H9 (cell line): ENCODE results near the gene MDH2. TPM values are rescaled to one million over a fixed set of nuclear protein-coding genes. Genes with fewer than 3 reads are reported as not detected.

Source experiments
- DNase-seq: peaks from one replicate; pipeline ENCODE4 v3.0.0-alpha.2; 2017
- H2AFZ ChIP-seq: one replicate; pipeline ENCODE4 v1.6.1; 2013; ENCODE audit warnings: mild to moderate bottlenecking, low read length, control low read depth, moderate library complexity
- H2AK5ac ChIP-seq: 2 replicates; pipeline ENCODE4 v1.6.1; 2013; ENCODE audit warnings: low read length, control low read depth, mixed read lengths; ENCODE audit not compliant: insufficient read length
- H2BK120ac ChIP-seq: one replicate; pipeline ENCODE4 v1.6.1; 2013; ENCODE audit warnings: low read depth, mild to moderate bottlenecking, low read length, control low read depth, inconsistent platforms; ENCODE audit not compliant: poor library complexity, severe bottlenecking
- H2BK12ac ChIP-seq: 2 replicates; pipeline ENCODE4 v1.6.1; 2013; ENCODE audit warnings: low read length, control low read depth, mixed read lengths, low read depth; ENCODE audit not compliant: insufficient read length
- H2BK15ac ChIP-seq: 2 replicates; pipeline ENCODE4 v1.6.1; 2013; ENCODE audit warnings: low read depth, low read length, control low read depth
- H2BK20ac ChIP-seq: one replicate; pipeline ENCODE4 v1.6.1; 2013; ENCODE audit warnings: low read depth, mild to moderate bottlenecking, low read length, control low read depth, inconsistent platforms; ENCODE audit not compliant: poor library complexity, severe bottlenecking
- H2BK5ac ChIP-seq: 2 replicates; pipeline ENCODE4 v1.6.1; 2013; ENCODE audit warnings: low read length, control low read depth, mixed read lengths; ENCODE audit not compliant: insufficient read length
- H3K14ac ChIP-seq: 2 replicates; pipeline ENCODE4 v1.6.1; 2013; ENCODE audit warnings: low read length, control low read depth; ENCODE audit not compliant: insufficient read depth
- H3K18ac ChIP-seq: 2 replicates; pipeline ENCODE4 v1.6.1; 2013; ENCODE audit warnings: low read depth, mild to moderate bottlenecking, mixed read lengths, low read length, control low read depth; ENCODE audit not compliant: insufficient read length
- H3K23ac ChIP-seq: 2 replicates; pipeline ENCODE4 v1.6.1; 2013; ENCODE audit warnings: low read length, control low read depth, mixed read lengths, low read depth; ENCODE audit not compliant: insufficient read length
- H3K23me2 ChIP-seq: 2 replicates; pipeline ENCODE4 v1.6.1; 2013; ENCODE audit warnings: low read depth, mild to moderate bottlenecking, mixed read lengths, low read length, control low read depth; ENCODE audit not compliant: insufficient read length, poor library complexity, severe bottlenecking
- H3K27ac ChIP-seq: 2 replicates; pipeline ENCODE4 v1.5.1; 2013; ENCODE audit warnings: low read length, control low read depth, mixed read lengths, low read depth; ENCODE audit not compliant: insufficient read length
- H3K27me3 ChIP-seq: 2 replicates; pipeline ENCODE4 v1.6.1; 2013; ENCODE audit warnings: low read length, control low read depth, inconsistent platforms; ENCODE audit not compliant: insufficient read depth
- H3K4ac ChIP-seq: 2 replicates; pipeline ENCODE4 v1.6.1; 2013; ENCODE audit warnings: low read depth, mild to moderate bottlenecking, control low read depth, inconsistent platforms, low read length, moderate library complexity
- H3K4me1 ChIP-seq: 2 replicates; pipeline ENCODE4 v1.6.1; 2013; ENCODE audit warnings: low read length, control low read depth, inconsistent platforms; ENCODE audit not compliant: insufficient read depth
- H3K4me2 ChIP-seq: 2 replicates; pipeline ENCODE4 v1.6.1; 2013; ENCODE audit warnings: low read length, control low read depth, mixed read lengths; ENCODE audit not compliant: insufficient read length, insufficient read depth
- H3K56ac ChIP-seq: 2 replicates; pipeline ENCODE4 v1.6.1; 2013; ENCODE audit warnings: low read depth, mild to moderate bottlenecking, mixed read lengths, low read length, control low read depth; ENCODE audit not compliant: insufficient read length
- H3K79me1 ChIP-seq: 2 replicates; pipeline ENCODE4 v1.6.1; 2013; ENCODE audit warnings: low read depth, mild to moderate bottlenecking, moderate library complexity, low read length, control low read depth, inconsistent platforms; ENCODE audit not compliant: insufficient read depth, poor library complexity, severe bottlenecking
- H3K79me2 ChIP-seq: 2 replicates; pipeline ENCODE4 v1.6.1; 2013; ENCODE audit warnings: low read length, control low read depth, inconsistent platforms; ENCODE audit not compliant: insufficient read depth
- H3K9ac ChIP-seq: 2 replicates; pipeline ENCODE4 v1.6.1; 2013; ENCODE audit warnings: low read length, control low read depth, mixed read lengths; ENCODE audit not compliant: insufficient read length; ENCODE audit errors: extremely low read depth
- H3K9me3 ChIP-seq: one replicate; pipeline ENCODE4 v1.6.1; 2013; ENCODE audit warnings: low read depth, low read length, inconsistent platforms; ENCODE audit not compliant: control insufficient read depth
- H3T11ph ChIP-seq: one replicate; pipeline ENCODE4 v1.6.1; 2013; ENCODE audit warnings: mild to moderate bottlenecking, low read length, control low read depth, inconsistent platforms
- H4K20me1 ChIP-seq: one replicate; pipeline ENCODE4 v1.6.1; 2013; ENCODE audit not compliant: control insufficient read depth, insufficient read length, insufficient read depth
- H4K5ac ChIP-seq: 2 replicates; pipeline ENCODE4 v1.6.1; 2013; ENCODE audit warnings: low read depth, mild to moderate bottlenecking, mixed read lengths, low read length, control low read depth; ENCODE audit not compliant: insufficient read length
- H4K8ac ChIP-seq: replicated peaks from 2 replicates; pipeline ENCODE4 v1.6.1; 2013; ENCODE audit warnings: low read length, control low read depth, mixed read lengths, low read depth; ENCODE audit not compliant: insufficient read length
- H4K91ac ChIP-seq: 2 replicates; pipeline ENCODE4 v1.6.1; 2013; ENCODE audit warnings: low read depth, mild to moderate bottlenecking, moderate library complexity, mixed read lengths, low read length, control low read depth; ENCODE audit not compliant: insufficient read length
- H3K27ac Mint-ChIP-seq, 3 experiments: 2 replicates in 2 of 3; 3 replicates in 1 of 3; pipeline ENCODE4 v1.8.0; 2020 to 2021; ENCODE audit warnings: mixed read lengths in 3 of 3, mild to moderate bottlenecking in 1 of 3, moderate library complexity in 1 of 3
- H3K27me3 Mint-ChIP-seq: 2 replicates; pipeline ENCODE4 v1.8.0; 2021; ENCODE audit warnings: low read depth, mild to moderate bottlenecking, moderate library complexity, mixed read lengths
- H3K36me3 Mint-ChIP-seq, 3 experiments: 2 replicates in 2 of 3; 3 replicates in 1 of 3; pipeline ENCODE4 v1.8.0; 2020 to 2021; ENCODE audit warnings: low read depth in 3 of 3, mixed read lengths in 3 of 3; ENCODE audit not compliant: insufficient read depth in 1 of 3
- H3K4me1 Mint-ChIP-seq, 2 experiments: 2 replicates each; pipeline ENCODE4 v1.8.0; 2020; ENCODE audit warnings: mixed read lengths in 2 of 2
- H3K4me3 Mint-ChIP-seq, 2 experiments: 2 replicates in 1 of 2; 3 replicates in 1 of 2; pipeline ENCODE4 v1.8.0; 2020 to 2021; ENCODE audit warnings: mild to moderate bottlenecking in 2 of 2, mixed read lengths in 2 of 2, moderate library complexity in 1 of 2
- H3K9me3 Mint-ChIP-seq, 2 experiments: 2 replicates in 1 of 2; 3 replicates in 1 of 2; pipeline ENCODE4 v1.8.0; 2020; ENCODE audit warnings: mild to moderate bottlenecking in 2 of 2, mixed read lengths in 2 of 2, moderate library complexity in 1 of 2
- WGBS: extraction: QIAGEN DNeasy Blood & Tissue Kit; methylation state at CpG from one replicate; pipeline ENCODE4 v1.1.7; 2013; ENCODE audit warnings: missing lambda C conversion rate, low lambda C conversion rate, mixed read lengths; ENCODE audit not compliant: insufficient read length; ENCODE audit errors: extremely low coverage; 5-methylcytosine and 5-hydroxymethylcytosine counted together
- total RNA-seq: library from RNA; stranded (reverse); gene quantifications from 2 replicates; pipeline ENCODE4 v1.2.1, GENCODE V29; 2021
- TF ChIP-seq, protein P1 (sequence below): fragments of 200-600 bp; sonication (generic); conservative IDR thresholded peaks from 3 replicates; pipeline ENCODE4 v1.8.0; 2021; ENCODE audit warnings: antibody characterized with exemption, mild to moderate bottlenecking

The MDH2 gene
- total RNA-seq, 1 experiment from 2014 or later: 260 TPM

DNA sequence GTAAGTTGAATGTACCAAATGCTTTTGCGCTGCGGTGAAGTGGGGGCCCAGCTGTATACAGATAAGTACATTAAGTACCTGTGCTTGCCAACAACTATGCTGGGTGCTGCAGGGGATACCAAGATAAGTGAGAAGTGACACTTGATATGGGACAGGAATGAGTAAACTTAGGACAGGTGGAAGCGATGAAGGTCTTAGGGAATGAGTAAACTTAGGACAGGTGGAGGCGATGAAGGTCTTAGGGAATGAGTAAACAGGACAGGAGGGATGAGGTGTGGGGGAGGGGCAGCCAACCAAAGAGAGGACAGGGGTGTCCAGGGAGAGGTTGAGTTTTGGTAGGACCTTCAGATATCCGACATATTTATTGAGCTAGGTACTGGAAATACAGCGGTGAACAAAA lies 1.4 kb downstream of the MDH2 start:
- no peak overlapping the region for H3K56ac ChIP-seq
- peak overlapping the region; percentile 42 for H3K9ac ChIP-seq
- no CpG with 5 or more reads among the region's 6 CpGs for WGBS
- no peaks in the 10 kb centered on the region; a peak in 1 of 5 replicates for H3K9me3 Mint-ChIP-seq
- H3K23me2 ChIP-seq: peaks cover 7% of the 10 kb centered on the region
- no peak overlapping the region for H2BK12ac ChIP-seq
- no peak overlapping the region for H4K8ac ChIP-seq
- peak overlapping the region; percentile 81 for H3K4me2 ChIP-seq
- TF ChIP-seq, protein P1, sequence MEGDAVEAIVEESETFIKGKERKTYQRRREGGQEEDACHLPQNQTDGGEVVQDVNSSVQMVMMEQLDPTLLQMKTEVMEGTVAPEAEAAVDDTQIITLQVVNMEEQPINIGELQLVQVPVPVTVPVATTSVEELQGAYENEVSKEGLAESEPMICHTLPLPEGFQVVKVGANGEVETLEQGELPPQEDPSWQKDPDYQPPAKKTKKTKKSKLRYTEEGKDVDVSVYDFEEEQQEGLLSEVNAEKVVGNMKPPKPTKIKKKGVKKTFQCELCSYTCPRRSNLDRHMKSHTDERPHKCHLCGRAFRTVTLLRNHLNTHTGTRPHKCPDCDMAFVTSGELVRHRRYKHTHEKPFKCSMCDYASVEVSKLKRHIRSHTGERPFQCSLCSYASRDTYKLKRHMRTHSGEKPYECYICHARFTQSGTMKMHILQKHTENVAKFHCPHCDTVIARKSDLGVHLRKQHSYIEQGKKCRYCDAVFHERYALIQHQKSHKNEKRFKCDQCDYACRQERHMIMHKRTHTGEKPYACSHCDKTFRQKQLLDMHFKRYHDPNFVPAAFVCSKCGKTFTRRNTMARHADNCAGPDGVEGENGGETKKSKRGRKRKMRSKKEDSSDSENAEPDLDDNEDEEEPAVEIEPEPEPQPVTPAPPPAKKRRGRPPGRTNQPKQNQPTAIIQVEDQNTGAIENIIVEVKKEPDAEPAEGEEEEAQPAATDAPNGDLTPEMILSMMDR: no peak
- H3T11ph ChIP-seq: no peak overlapping the region
- peaks cover 16 to 19% of the 10 kb centered on the region in 2 experiments for H3K4me1 Mint-ChIP-seq
- H3K36me3 Mint-ChIP-seq: peaks cover 27 to 50% (median 38%) of the 10 kb centered on the region in 3 experiments
- H3K14ac ChIP-seq: no peak overlapping the region
- H3K27me3 Mint-ChIP-seq: no peaks in the 10 kb centered on the region
- H2BK15ac ChIP-seq: no peak overlapping the region
- peaks cover 5% of the 10 kb centered on the region; the same call in 1 of the 2 replicates for H3K4me1 ChIP-seq
- peaks cover 37% of the 10 kb centered on the region; the same call in 1 of the 2 replicates for H3K79me2 ChIP-seq
- H3K27ac ChIP-seq: no peak overlapping the region
- DNase-seq: no peak
- no peaks in the 10 kb centered on the region for H3K27me3 ChIP-seq
- no peaks in the 10 kb centered on the region for H3K9me3 ChIP-seq
- no peak overlapping the region for H2BK5ac ChIP-seq
- H4K5ac ChIP-seq: no peak overlapping the region
- H3K18ac ChIP-seq: no peak overlapping the region
- H4K91ac ChIP-seq: no peak overlapping the region
- H2BK120ac ChIP-seq: no peak overlapping the region
- H3K4ac ChIP-seq: no peak overlapping the region
- H2AFZ ChIP-seq: no peak overlapping the region
- H3K23ac ChIP-seq: no peak overlapping the region
- H4K20me1 ChIP-seq: no peaks in the 10 kb centered on the region
- H3K4me3 Mint-ChIP-seq: peak overlapping the region; percentile 89 to 99
- H2BK20ac ChIP-seq: no peak overlapping the region
- no peak overlapping the region for H3K27ac Mint-ChIP-seq
- no peak overlapping the region for H2AK5ac ChIP-seq
- peaks cover 4% of the 10 kb centered on the region for H3K79me1 ChIP-seq
